ENCODE results near the gene NTNG2.

Gene NTNG2

DNA sequence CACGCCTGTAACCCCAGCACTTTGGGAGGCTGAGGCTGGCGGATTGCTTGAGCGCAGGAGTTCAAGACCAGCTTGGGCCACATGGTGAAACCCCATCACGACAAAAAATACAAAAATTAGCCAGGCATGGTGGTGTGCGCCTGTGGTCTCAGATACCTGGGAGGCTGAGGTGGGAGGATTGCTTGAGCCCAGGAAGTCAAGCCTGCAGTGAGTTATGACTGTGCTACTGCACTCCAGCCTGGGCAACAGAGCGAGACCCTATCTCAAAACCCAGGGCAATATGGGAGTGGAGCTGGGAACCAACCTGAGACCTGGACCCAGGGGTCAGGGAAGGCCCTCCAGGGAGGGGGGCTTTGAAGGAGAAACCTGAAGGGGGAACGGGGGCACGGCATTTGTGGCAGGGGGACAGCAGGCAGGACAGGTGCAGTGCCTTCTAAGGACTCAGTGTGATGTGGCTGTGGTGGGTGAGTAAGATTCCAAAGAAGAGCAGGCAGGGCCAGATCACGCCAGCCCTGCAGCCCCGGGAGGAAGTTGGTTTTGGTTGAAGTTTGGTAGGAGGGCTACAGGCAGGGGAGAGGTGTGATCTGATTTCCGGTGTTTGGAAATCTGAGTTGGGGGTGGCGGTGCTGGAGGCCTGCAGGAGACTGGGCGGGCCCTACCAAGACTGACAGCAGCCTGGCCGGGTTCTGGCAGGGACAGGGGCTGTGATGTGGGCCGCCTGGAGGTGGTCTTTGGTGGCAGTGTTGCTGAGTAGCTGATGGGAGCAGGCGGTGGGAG is 46.2 kb downstream of the NTNG2 start:
- DNase-seq: no peak

DNA sequence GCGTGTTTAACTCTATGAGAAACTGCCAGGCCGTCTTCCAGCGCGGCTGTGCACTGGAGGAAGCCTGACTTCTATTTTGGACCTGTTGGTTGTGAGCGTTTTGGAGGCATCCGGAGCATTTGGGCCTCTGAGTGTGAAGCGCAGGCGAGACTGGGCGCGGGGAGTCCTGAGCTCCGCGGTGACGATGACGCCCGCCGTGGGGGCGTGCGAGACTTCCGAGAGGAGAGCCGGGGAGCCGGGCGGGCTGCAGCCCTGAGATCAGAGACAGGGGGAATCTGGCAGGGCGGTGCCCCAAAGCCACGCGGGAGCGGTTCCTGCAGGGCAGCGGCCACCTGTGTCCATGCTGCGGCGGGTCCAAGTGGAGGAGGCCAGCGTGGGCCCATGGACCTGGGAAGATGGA is 47.4 kb downstream of the NTNG2 start:
- DNase-seq: no peak

DNA sequence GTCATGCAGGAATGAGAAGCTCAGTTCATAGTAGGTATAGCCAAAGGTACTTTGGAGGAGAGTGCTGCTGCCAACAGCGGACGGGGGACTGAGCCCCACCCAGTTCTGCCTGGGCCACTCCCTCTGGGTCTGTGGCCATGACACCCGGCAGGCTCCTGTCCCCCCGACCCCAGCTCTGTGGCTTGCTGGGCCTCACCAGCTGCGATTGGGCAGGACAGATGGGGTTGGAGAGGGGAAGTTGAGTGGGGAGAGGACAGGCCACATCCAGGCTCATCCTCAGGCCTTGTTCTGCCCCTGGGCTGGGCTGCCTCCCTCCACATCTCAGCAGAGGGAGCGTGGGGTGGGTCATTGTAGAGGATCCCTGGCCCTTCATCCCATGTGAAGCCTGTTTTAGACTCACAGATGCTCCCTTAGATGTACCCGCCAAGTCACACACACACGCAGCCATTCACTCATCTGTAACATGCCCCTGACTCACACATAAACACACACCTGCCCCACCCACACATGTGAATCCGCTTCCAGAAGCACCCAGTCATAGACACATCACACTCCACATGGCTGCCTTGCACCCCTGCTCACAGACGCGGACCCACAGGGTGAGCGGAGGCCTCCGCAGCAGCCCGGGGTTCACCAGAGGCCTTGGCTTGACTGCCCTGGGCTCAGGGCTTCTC is 48.8 kb downstream of the NTNG2 start:
- no peak for DNase-seq

DNA sequence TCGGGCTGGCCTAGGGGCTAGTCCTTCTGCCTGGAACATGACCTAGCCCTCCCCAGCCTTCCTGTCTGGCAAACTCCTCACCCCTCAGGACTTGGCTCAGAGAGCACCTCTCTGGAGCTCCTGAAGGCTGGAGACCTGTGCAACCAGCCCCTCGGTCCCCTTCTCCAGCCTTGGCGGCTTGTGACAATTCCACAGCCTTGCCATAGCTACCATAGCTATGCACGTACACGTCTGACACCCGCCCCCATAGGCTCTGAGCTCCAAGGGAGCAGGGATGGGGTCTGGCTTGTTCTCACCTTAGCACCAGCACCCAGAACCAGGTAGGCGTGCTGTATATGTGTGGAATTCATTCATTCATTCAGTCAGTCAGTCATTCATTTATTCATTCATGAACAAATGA is 49.7 kb downstream of the NTNG2 start:
- DNase-seq: no peak

DNA sequence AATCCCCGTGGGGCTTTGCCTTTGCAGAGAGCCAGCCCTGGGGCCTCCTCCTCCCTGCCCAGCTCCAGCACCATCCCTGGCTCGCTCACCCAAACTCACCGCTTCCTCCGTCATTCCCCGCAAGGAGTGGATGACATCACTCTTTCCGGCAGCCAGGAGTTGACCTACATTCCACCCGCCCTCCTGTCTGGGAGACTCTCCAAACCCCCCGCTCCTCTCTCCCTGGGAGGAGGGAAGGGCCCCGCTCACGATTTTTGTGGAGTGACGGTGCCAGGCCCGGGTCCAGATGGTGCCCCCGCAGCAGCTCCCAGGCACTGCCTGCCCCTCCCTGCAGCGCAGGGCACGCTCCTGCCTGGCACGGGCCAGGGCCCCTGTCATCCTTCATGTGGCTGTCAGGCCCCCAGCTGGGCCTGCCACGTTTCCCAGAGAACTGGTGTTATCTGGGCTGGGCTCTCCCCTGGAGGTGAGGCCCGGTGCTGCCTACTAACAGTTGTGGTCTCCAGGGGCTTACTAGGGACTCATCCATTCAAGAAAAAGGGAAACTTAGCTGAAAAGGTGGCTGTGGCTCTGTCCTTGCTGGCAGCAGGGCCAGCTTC is 52.3 kb downstream of the NTNG2 start:
- peak; percentile 90 for DNase-seq

DNA sequence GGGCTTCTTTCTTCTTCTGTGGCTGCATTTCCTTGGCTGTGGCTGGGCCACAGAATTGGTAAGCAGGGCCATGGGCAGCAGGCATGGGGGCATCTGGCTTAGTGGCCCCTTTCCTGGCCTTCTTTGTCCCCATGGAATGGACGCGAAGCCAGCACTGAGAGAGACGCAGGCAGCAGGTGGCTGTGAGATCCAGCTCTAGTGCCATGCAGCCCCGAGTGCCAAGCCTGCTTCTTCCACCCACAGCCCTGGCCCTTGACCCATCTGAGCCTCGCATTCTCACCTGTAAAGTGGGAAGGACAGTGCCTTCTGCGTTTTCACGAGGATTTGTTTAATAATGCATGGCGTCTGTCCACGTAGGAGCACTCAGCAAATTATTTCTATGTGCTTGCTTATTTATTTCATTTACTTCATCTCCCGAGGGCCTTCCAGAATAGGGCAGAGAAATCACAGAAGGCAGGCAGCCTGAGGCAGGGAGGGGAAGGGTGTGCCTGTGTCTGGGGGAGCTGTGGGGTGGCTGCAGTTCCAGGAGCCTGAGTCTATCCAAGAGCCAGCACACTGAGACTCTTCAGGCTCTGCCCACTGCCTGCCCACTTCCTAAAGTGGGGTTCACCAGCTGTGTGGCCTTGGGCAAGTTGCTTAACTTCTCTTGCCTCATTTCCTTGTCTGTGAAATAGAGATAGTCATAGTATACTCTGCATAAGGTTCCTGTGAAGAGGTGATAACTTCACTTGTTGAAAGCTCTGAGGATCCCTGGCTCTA is 55.2 kb downstream of the NTNG2 start:
- no peak for DNase-seq

DNA sequence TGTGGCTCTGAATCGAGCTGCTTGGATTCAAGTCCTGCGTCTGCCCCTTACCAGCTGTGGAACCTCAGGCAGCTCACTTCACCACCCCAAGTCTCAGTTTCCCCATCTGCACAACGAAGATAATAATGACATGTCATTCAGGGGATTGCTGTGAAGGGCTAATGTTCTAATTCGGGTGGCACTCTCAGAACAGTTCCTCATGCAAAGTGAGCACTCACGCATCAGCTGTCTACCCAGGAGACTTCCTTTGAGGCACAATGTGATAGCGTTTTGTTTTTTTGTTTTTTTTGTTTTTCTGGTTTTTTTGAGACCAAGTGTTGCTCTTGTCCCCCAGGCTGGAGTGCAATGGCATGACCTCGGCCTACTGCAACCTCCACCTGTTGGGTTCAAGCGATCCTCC is 56.4 kb downstream of the NTNG2 start:
- no peak for DNase-seq

DNA sequence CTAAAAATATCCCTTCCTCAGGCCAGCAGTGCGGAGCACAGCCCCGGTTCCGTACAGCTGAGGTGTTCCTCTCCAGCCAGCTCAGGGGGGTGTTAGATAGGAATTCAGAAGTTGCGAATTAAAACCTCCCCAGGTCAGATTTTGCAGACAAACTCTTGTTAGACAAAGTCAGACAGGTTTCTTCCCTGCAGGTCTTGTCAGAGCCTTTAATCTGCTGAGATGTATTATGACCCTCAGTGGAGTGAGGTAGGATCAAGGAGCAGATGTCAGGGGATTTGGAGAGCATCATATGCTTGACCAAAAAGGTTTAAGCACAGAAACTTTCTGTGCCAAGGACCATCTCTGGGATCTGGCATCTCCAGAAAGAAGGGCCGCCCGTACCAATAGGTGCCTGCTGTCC is 60.1 kb downstream of the NTNG2 start:
- no peak for DNase-seq

DNA sequence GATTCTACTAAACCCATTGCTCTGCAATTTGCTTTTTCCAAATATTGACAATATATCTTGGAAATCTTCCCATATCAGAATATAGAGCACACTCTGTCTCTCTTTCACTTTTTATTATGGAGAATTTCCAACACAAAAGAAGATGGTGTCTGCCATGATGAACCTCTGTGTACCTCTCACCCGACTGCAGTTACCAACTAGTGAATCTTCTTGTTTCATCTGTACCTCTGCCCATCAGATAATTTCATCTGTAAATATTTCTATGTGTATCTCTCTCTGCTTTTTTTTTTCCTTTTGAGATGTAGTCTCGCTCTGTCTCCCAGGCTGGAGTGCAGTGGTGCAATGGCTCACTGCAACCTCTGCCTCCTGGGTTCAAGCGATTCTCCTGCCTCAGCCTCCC is 62.8 kb downstream of the NTNG2 start:
- DNase-seq: no peak

DNA sequence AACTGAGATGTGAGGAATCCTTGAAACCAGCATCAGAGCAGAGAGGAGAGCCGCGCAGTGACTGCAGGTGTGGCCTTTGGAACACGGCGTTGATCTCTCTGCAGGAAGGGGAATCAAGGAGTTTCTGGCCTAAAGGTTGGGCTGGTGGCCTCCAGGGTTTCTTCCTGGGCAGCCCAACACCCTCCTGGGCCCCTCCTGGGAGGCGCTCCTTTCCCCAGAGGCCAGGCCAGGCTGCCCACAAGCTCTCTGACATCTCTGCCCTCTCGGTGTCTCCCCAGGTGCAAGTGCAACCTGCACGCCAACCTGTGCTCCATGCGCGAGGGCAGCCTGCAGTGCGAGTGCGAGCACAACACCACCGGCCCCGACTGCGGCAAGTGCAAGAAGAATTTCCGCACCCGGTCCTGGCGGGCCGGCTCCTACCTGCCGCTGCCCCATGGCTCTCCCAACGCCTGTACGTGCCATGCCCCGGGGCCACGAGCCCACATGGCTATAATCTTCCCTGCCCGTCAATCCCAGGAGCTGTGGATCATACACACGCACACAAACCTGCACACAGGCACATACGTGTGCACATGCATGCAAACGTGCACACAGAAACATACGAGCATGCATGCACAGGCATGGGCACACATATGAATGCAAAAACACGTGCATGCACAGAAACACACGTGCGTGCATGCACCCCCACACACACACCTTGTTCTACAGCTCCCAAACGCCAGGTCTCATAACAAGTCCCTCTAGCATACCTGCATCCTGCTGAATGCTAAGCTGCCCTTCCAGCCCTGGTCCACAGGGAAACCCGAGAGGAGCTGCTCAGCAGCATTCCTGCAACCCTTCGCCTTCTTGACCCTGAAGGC is 64.9 kb downstream of the NTNG2 start:
- no peak for DNase-seq

DNA sequence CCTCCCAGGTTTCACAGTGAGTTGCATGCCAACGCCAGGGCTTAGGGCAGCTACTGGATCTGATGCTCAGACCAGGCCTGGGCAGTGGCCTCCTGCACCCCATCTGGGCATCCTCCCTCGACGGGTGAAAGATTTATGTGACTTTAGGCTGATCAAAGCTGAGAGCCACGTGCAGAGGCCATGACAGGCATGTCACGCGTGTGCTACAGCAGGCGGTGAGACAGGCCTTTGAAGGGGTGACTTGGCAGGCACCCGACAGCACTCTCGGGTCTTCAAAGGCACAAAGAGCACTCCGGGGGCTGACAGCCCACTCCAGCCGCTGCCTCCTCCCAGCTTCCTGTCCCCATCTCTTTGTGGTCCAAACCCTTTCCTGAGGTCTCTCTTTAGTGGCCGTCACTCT is 66.2 kb downstream of the NTNG2 start:
- no peak for DNase-seq

DNA sequence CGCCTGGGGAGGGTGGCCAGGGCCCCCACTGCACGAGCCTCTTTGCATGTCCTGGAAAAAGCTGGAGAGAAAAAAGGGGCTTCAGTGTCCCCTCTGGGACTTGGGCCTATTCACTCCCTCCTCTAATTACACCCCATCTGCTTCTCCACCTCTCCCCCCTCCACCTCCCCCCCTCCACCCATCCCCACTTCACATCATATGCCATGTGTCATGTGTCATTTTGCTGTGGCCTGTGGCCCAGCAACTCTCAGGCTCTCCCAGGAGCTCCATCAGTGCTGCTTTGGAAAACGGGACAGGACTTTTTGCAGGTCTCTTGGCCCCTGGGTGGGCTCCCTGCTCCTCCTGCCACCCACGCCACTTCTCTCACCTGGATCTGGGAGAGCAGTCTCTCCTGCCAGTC is 68.7 kb downstream of the NTNG2 start:
- DNase-seq: no peak

DNA sequence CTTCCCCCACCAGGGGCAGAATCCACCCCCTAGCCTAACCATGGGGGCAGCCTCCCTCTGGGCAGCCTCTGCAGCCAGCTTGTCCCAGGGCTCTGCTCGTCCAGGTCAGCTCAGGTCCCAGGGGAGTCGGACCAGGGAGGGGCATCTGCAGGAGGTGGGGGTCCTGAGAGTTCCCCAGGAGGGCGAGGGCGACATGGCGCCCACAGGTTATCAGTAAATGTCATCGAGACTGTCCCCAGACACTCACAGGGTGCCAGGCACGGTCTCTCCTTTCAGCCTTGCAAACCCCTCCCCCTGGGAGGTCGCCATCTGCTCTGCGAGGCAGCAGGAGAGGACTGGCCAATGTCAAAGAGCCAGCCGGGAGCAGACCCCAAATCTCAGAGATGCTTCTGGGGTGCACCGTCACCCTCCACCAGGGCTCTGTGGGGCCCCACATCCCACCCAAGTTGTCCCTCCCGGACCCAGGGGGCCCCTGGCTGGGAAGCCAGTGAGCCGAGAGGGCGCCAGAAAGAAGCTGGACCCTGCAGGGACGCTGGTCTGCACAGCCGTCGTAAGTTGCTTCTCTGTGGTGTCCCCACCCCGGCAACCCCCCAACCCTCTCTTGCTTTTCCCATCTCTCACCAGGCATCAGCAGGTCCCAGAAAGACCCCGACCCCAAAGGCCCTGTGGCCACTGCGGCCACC is 69.3 kb downstream of the NTNG2 start:
- DNase-seq: no peak

DNA sequence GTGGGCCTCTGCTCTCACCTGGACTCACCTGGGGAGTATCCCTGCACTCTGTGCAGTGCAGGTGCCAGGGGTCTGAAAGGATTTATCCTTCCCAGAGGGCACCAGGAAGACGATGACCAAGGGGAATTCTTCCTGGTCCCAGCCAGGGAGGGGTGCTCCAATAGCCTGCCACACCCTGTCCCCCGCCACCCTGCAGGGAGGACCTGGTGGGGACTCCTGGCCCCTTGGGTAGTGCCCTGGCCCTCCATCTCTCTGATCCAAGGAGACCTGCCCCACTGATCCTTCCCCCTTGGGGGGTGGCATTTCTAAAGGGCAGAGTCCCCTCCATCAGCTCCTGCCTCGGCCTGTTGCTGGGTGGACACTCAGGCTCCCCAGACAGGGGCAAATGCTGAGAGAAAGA is 70.7 kb downstream of the NTNG2 start:
- DNase-seq: no peak

DNA sequence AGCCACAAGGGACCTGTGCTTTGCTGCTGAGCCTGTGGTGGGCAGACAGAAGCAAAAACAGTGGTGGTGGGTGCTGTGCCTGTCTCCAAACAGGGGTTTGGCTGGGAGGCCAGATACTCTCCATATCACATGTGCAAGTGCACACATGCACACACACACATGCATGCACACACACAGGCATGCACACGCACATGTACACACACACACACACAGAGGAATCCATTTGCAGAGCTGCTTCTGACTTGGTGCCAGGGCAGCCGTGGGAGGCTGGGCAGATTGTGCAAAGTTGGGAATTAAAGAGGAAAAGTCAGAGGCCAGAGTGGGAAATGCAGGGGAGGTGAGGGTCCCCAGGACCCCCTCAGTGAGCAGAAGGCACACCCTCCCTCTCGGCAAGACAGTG is 71.3 kb downstream of the NTNG2 start:
- DNase-seq: no peak

DNA sequence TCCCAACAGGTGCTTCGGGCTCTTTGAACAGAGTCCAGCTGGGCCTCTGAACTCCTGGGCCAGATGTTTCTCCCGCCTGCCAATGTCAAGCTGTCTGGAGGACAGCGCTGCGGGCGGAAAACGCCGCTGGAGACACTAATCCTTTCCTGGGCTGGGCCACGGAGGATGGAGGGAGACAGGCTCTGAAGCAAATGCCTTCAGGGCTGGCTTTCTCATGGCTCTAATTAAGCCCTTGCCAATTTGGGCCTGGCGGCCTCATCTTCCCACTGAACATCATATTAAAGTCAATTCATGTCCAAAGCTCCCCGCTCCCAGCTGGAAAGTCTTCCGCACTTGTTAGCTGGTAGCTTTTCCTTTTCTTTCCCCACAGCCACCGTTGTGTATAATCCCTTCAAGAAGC is 72.7 kb downstream of the NTNG2 start:
- no peak for DNase-seq

DNA sequence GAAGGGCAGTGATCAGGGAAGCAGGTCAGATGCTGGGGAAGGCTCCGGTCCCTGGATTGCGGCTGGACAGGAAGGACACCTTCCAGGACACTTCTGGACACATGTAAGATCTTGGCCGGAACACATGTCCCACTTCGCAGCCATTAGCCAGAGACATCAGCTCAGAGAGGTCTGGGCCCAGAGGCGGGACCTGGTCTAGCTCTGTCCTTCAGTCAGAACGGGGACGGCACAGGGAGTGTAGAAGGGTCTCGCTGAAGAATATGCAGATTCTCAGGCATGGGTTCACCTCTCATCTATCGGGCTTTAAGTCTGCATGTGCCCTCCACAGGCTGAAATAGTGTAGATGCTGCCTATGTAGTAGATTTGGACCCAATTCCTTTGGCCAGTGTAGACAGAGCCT is 73.3 kb downstream of the NTNG2 start:
- DNase-seq: no peak

DNA sequence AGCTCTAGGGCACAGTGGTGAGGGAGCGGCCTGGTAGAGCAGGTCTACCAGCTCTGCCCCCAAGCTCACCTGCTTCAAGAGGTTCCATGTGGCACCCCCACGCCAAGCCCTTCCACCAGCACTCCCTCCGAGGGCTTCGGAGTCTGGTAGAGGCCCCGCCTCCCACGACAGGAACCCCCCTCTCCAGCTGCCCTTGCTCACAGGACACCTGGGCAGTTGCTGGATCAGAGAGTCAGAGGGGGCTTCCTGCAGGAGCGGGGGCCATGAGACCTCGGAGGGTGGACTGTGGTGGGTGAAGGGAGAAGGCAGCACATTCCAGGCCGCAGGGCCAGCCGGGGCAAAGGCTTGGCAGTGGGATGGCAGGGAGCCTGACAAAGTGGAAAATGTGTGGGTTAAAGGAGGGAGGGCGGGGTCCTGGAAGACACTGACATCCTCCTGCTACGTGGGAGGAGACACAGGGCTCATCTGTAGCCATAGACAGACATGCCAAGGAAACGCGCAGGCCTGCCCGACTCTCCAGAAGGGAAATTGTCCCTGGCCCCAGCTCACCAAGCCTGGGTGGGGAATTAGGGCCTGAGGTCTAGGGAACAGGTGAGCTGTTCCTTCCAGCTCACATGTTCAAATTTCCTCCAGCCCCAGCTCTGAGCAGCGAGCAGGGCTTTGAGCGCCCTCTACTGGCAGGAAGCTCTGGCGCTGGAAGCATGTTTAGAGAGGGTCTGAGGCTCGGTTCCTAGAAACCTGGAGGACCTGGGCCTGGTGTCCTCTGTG is 74.2 kb downstream of the NTNG2 start:
- peak; percentile 85 for DNase-seq

DNA sequence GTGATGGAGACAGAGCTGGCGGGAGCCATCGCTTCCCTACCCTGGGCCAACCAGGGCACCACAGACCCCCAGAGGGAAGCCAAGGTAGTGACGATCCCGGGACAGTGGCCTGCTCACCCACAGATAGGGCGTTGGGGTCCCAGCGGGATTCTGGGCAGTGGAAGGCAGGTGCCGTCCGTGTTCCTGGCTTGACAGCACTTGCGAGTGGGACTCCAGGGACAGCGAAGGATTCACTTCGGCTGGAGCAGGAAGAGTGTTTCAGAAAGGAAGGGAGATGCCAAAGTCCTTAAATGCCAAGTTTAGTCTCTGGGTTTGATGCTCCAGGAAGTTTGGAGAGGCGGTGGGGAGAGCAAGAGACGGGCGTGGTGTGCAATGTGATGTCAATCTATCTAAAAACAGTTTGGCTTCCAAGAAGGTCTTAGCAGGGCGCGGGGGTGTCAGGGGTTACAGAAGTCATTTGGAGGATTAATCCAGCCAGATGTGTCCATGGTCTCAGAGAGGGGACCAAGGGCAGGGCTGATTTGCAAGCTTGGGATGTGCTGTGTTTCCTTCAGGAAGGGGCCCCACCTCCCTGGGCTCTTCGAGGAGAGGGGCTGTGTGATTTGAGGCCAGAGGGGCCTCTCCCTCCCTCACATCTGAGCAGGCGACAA is 74.9 kb downstream of the NTNG2 start:
- no peak for DNase-seq

DNA sequence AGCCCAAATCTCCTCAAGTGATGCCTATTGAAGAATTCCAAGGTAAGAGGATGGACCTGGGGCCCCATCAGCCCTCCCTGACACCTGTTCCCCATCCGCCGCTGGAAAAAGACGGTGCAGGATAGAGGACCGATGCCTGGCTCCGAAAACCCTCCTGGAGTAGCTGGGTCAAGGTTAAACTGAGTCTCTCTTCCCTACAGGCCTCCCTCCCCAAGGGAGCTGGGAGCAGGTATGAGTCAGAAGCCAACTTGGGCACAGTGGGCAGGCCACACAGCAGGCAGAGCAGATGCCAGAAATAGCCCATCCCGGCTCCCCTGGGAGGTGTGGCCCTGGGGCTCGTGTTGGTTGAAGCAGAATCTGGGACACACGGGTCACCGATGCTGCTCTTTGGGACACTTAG is 75.6 kb downstream of the NTNG2 start:
- DNase-seq: no peak

Measured in femur (tissue), 1 donor.